WTC11 (cell line): ENCODE measurements around the gene FNIP1.

Experiments used
- ATF6 ChIP-seq: sonication (generic); formaldehyde crosslinking; IDR thresholded peaks from 2 replicates; pipeline ENCODE4 v1.8.1; 2023; ENCODE audit warnings: mild to moderate bottlenecking, missing genetic modification reagents
- CTCF ChIP-seq: fragments of 200-600 bp; IDR thresholded peaks from 2 replicates; pipeline ENCODE4 v1.8.0; 2022; ENCODE audit warnings: antibody characterized with exemption
- E2F1 ChIP-seq: sonication (generic); formaldehyde crosslinking; IDR thresholded peaks from 2 replicates; pipeline ENCODE4 v1.8.0; 2022; ENCODE audit warnings: mild to moderate bottlenecking, missing genetic modification reagents
- E2F4 ChIP-seq: sonication (generic); formaldehyde crosslinking; IDR thresholded peaks from 2 replicates; pipeline ENCODE4 v1.8.1; 2022; ENCODE audit warnings: low read depth, mild to moderate bottlenecking, moderate library complexity, missing genetic modification reagents, borderline replicate concordance
- ESRRA ChIP-seq: sonication (generic); formaldehyde crosslinking; IDR thresholded peaks from 2 replicates; pipeline ENCODE4 v1.8.1; 2022; ENCODE audit warnings: mild to moderate bottlenecking, missing genetic modification reagents, borderline replicate concordance
- FOXP4 ChIP-seq: sonication (generic); formaldehyde crosslinking; IDR thresholded peaks from 2 replicates; pipeline ENCODE4 v1.8.0; 2022; ENCODE audit warnings: mild to moderate bottlenecking, missing genetic modification reagents
- NR1H2 ChIP-seq: sonication (generic); formaldehyde crosslinking; IDR thresholded peaks from 2 replicates; pipeline ENCODE4 v1.9.0; 2021; ENCODE audit warnings: mild to moderate bottlenecking, moderate library complexity, missing genetic modification reagents
- RELA ChIP-seq: sonication (generic); formaldehyde crosslinking; IDR thresholded peaks from 2 replicates; pipeline ENCODE4 v1.8.1; 2022; ENCODE audit warnings: missing genetic modification reagents, mild to moderate bottlenecking, borderline replicate concordance
- TEAD4 ChIP-seq: sonication (generic); formaldehyde crosslinking; IDR thresholded peaks from 2 replicates; pipeline ENCODE4 v1.8.0; 2022; ENCODE audit warnings: mild to moderate bottlenecking, missing genetic modification reagents

- TF ChIP-seq CTCF, result no peak
- no peak for TF ChIP-seq NR1H2 (CRISPR knock-in tag)
- no peak for TF ChIP-seq ESRRA (CRISPR knock-in tag)
- TF ChIP-seq FOXP4, result no peak
- TF ChIP-seq ATF6 (CRISPR knock-in tag), result no peak
- no peak for TF ChIP-seq E2F4 (CRISPR knock-in tag)
- no peak for TF ChIP-seq RELA
- no peak for TF ChIP-seq TEAD4 (CRISPR knock-in tag)
- no peak for TF ChIP-seq E2F1
Observed at GRCh38 chr5:131824631-131825030, 27.8 kb upstream of the FNIP1 start.
